ENCODE results near the gene CFAP54.

CFAP54 gene

DNA sequence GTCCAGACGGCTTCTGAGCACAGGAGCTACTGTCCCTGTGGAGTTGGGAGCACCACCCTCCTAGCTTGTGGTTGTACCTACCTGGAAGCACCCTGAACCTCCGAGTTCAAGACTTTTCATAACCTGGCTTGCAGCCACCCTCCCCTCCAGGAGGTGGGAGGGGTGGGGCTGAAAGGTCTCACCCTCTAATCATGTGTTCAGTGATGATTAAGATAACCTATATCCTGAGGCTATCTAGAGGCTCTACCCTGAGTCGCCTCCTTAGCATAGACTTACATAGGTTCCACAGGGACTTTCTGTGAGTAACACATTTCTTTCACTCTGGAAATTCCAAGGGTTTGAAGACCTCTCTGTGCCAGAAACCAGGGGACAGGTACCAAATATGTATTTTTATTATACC lies 146.5 kb downstream of the CFAP54 start:
- H4K8ac ChIP-seq (ENCODE audit: low read depth, low read length): no peak overlapping the region
- no peak overlapping the region for H2BK12ac ChIP-seq (ENCODE audit: low read length)
- WGBS (ENCODE audit: extremely low coverage, insufficient coverage, insufficient read length): no CpG with 5 or more reads among the region's 3 CpGs
- peaks cover 3% of the 10 kb centered on the region in 2 experiments for H3K4me1 ChIP-seq (ENCODE audit: control insufficient read depth in 1 of 2, insufficient read depth in 2 of 2, low read length in 2 of 2)
- H3K27ac ChIP-seq (ENCODE audit: low read depth, low read length): no peak overlapping the region
- H3K9me3 ChIP-seq (ENCODE audit: insufficient read depth, low read depth, low read length): no peaks in the 10 kb centered on the region
- H3K18ac ChIP-seq (ENCODE audit: low read length): no peak overlapping the region
- no peak for DNase-seq
- no peak overlapping the region for H2AK5ac ChIP-seq (ENCODE audit: low read length)
- H3K4me2 ChIP-seq (ENCODE audit: low read length): no peak overlapping the region
- H4K91ac ChIP-seq (ENCODE audit: low read depth, low read length): no peak overlapping the region
- no peak overlapping the region for H3K23ac ChIP-seq (ENCODE audit: low read length)
- no peak overlapping the region for H3K4ac ChIP-seq (ENCODE audit: low read depth, low read length)
- H3K4me3 ChIP-seq (ENCODE audit: low read depth, low read length): no peak overlapping the region
- no peaks in the 10 kb centered on the region for H3K27me3 ChIP-seq (ENCODE audit: insufficient read depth, low read length)
- no peak overlapping the region for H3K14ac ChIP-seq (ENCODE audit: low read length)
- no peaks in the 10 kb centered on the region for H3K36me3 ChIP-seq (ENCODE audit: control insufficient read depth in 1 of 2, insufficient read depth in 2 of 2, low read length in 2 of 2)
- no peak overlapping the region for H3K9ac ChIP-seq (ENCODE audit: low read length)
- H2AFZ ChIP-seq (ENCODE audit: insufficient read depth, low read length, poor library complexity): no peak overlapping the region
- H4K12ac ChIP-seq (ENCODE audit: low read depth, low read length): no peak overlapping the region
- H3K79me2 ChIP-seq (ENCODE audit: control insufficient read depth, insufficient read depth, low read length, poor library complexity): no peaks in the 10 kb centered on the region
- H2BK5ac ChIP-seq (ENCODE audit: low read depth, low read length, poor library complexity): no peak overlapping the region
- no peaks in the 10 kb centered on the region for H3K79me1 ChIP-seq (ENCODE audit: low read length)
- no peak overlapping the region for H2BK120ac ChIP-seq (ENCODE audit: insufficient read depth, low read length, poor library complexity)

DNA sequence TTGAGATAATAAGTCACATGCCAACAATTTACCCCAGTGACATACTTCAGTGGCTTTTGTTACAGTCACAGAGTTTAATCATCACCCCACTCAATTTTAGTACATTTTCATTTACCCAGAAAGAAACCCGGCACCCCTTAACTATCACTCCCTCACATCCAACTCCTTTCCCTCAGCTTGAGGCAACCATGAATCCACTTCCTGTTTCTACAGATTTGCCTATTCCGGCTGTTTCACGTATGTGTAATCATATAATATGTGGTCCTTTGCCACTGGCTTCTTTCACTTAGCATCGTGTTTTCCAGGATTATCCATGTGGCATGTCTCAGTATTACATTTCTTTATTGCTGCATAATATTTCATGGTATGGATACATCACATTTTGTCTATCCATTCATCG lies 147.5 kb downstream of the CFAP54 start:
- Histone ChIP-seq H3K4me3 (ENCODE audit: low read depth, low read length) (no peak overlapping the region), H3K4me1 (ENCODE audit: control insufficient read depth in 1 of 2, insufficient read depth in 2 of 2, low read length in 2 of 2) (peaks cover 3% of the 10 kb centered on the region in 2 experiments), H2AFZ (ENCODE audit: insufficient read depth, low read length, poor library complexity) (no peak overlapping the region), H2BK12ac (ENCODE audit: low read length) (no peak overlapping the region), H3K9ac (ENCODE audit: low read length) (no peak overlapping the region), H3K9me3 (ENCODE audit: insufficient read depth, low read depth, low read length) (no peaks in the 10 kb centered on the region), H4K8ac (ENCODE audit: low read depth, low read length) (no peak overlapping the region), H4K91ac (ENCODE audit: low read depth, low read length) (no peak overlapping the region), H3K18ac (ENCODE audit: low read length) (no peak overlapping the region), H4K12ac (ENCODE audit: low read depth, low read length) (no peak overlapping the region), H3K79me1 (ENCODE audit: low read length) (no peaks in the 10 kb centered on the region), H3K4me2 (ENCODE audit: low read length) (no peak overlapping the region), H3K4ac (ENCODE audit: low read depth, low read length) (no peak overlapping the region), H2BK5ac (ENCODE audit: low read depth, low read length, poor library complexity) (no peak overlapping the region), H3K23ac (ENCODE audit: low read length) (no peak overlapping the region), H3K36me3 (ENCODE audit: control insufficient read depth in 1 of 2, insufficient read depth in 2 of 2, low read length in 2 of 2) (no peaks in the 10 kb centered on the region), H2BK120ac (ENCODE audit: insufficient read depth, low read length, poor library complexity) (no peak overlapping the region), H3K27ac (ENCODE audit: low read depth, low read length) (no peak overlapping the region), H2AK5ac (ENCODE audit: low read length) (no peak overlapping the region), H3K27me3 (ENCODE audit: insufficient read depth, low read length) (no peaks in the 10 kb centered on the region), H3K14ac (ENCODE audit: low read length) (no peak overlapping the region), H3K79me2 (ENCODE audit: control insufficient read depth, insufficient read depth, low read length, poor library complexity) (no peaks in the 10 kb centered on the region)
- no peak for DNase-seq
- WGBS (ENCODE audit: extremely low coverage, insufficient coverage, insufficient read length): no CpG with 5 or more reads among the region's 5 CpGs

DNA sequence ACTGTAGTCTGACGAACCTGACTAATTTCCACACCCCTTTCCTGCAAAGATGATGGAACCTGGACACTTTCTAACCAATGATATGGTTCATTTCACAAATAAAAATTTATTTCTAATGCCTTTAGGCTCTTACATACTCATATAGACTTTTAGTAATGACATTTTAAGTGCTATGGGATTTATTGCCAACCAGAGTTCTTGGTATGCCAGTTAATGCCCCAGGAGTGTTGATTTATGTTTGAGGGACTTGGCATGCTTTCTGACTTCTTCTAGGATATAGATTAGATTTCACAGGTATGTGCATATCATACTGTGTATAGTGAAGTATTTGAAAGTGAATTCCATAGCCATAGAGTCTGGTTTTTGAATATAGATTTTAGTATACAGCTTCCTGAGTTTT lies 159.5 kb downstream of the CFAP54 start:
- Histone ChIP-seq H4K8ac (ENCODE audit: low read depth, low read length) (no peak overlapping the region), H3K9me3 (ENCODE audit: insufficient read depth, low read depth, low read length) (no peaks in the 10 kb centered on the region), H2BK120ac (ENCODE audit: insufficient read depth, low read length, poor library complexity) (no peak overlapping the region), H2BK12ac (ENCODE audit: low read length) (no peak overlapping the region), H2BK5ac (ENCODE audit: low read depth, low read length, poor library complexity) (no peak overlapping the region), H3K4me1 (ENCODE audit: control insufficient read depth in 1 of 2, insufficient read depth in 2 of 2, low read length in 2 of 2) (no peaks in the 10 kb centered on the region), H3K79me1 (ENCODE audit: low read length) (no peaks in the 10 kb centered on the region), H3K23ac (ENCODE audit: low read length) (no peak overlapping the region), H3K4ac (ENCODE audit: low read depth, low read length) (no peak overlapping the region), H3K18ac (ENCODE audit: low read length) (no peak overlapping the region), H3K14ac (ENCODE audit: low read length) (no peak overlapping the region), H3K79me2 (ENCODE audit: control insufficient read depth, insufficient read depth, low read length, poor library complexity) (no peaks in the 10 kb centered on the region), H3K36me3 (ENCODE audit: control insufficient read depth in 1 of 2, insufficient read depth in 2 of 2, low read length in 2 of 2) (no peaks in the 10 kb centered on the region), H4K12ac (ENCODE audit: low read depth, low read length) (no peak overlapping the region), H3K4me3 (ENCODE audit: low read depth, low read length) (no peak overlapping the region), H3K4me2 (ENCODE audit: low read length) (no peak overlapping the region), H3K27ac (ENCODE audit: low read depth, low read length) (no peak overlapping the region), H2AK5ac (ENCODE audit: low read length) (no peak overlapping the region), H3K9ac (ENCODE audit: low read length) (no peak overlapping the region), H2AFZ (ENCODE audit: insufficient read depth, low read length, poor library complexity) (no peak overlapping the region), H3K27me3 (ENCODE audit: insufficient read depth, low read length) (no peaks in the 10 kb centered on the region), H4K91ac (ENCODE audit: low read depth, low read length) (no peak overlapping the region)
- DNase-seq: no peak
- no CpG with 5 or more reads among the region's 1 CpG for WGBS (ENCODE audit: extremely low coverage, insufficient coverage, insufficient read length)

DNA sequence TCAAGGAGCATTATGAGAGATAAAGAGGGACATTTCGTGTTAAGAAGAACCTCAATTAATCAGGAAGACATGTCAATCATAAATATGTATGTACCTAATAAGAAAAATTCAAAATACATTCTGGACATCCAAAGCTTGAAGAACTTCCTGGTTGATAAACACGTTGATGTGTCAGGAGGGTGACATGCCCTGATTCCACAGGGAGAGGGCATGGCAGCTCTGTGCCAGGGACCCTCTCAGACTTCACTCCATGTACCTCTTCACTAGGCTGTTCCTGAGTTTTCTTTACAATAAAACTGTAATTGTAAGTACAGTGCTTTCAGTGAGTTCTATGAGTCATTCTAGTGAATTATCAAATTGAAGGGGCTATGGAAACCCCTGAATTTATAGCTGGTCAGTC lies 163.5 kb downstream of the CFAP54 start:
- H3K79me1 ChIP-seq (ENCODE audit: low read length): no peaks in the 10 kb centered on the region
- no CpG with 5 or more reads among the region's 2 CpGs for WGBS (ENCODE audit: extremely low coverage, insufficient coverage, insufficient read length)

More for the DNA sequence above, 163.5 kb downstream of the CFAP54 start:
- Histone ChIP-seq H3K9ac (ENCODE audit: low read length) (no peak overlapping the region), H3K27me3 (ENCODE audit: insufficient read depth, low read length) (no peaks in the 10 kb centered on the region), H2BK120ac (ENCODE audit: insufficient read depth, low read length, poor library complexity) (no peak overlapping the region), H4K91ac (ENCODE audit: low read depth, low read length) (no peak overlapping the region), H3K14ac (ENCODE audit: low read length) (no peak overlapping the region), H3K36me3 (ENCODE audit: control insufficient read depth in 1 of 2, insufficient read depth in 2 of 2, low read length in 2 of 2) (no peaks in the 10 kb centered on the region), H3K4me1 (ENCODE audit: control insufficient read depth in 1 of 2, insufficient read depth in 2 of 2, low read length in 2 of 2) (no peaks in the 10 kb centered on the region), H4K12ac (ENCODE audit: low read depth, low read length) (no peak overlapping the region), H3K4ac (ENCODE audit: low read depth, low read length) (no peak overlapping the region), H2AK5ac (ENCODE audit: low read length) (no peak overlapping the region), H3K79me2 (ENCODE audit: control insufficient read depth, insufficient read depth, low read length, poor library complexity) (no peaks in the 10 kb centered on the region), H4K8ac (ENCODE audit: low read depth, low read length) (no peak overlapping the region), H3K18ac (ENCODE audit: low read length) (no peak overlapping the region), H3K27ac (ENCODE audit: low read depth, low read length) (no peak overlapping the region), H2AFZ (ENCODE audit: insufficient read depth, low read length, poor library complexity) (no peak overlapping the region), H3K23ac (ENCODE audit: low read length) (no peak overlapping the region), H3K4me2 (ENCODE audit: low read length) (no peak overlapping the region), H3K4me3 (ENCODE audit: low read depth, low read length) (no peak overlapping the region), H2BK5ac (ENCODE audit: low read depth, low read length, poor library complexity) (no peak overlapping the region), H3K9me3 (ENCODE audit: insufficient read depth, low read depth, low read length) (no peaks in the 10 kb centered on the region), H2BK12ac (ENCODE audit: low read length) (no peak overlapping the region)
- DNase-seq: no peak

All from trophoblast cell (in vitro differentiated cells and primary cell).